ENCODE measurements around the gene DNAJA4. TPM values are rescaled to one million over a fixed set of nuclear protein-coding genes. Genes with fewer than 3 reads are reported as not detected.

The DNAJA4 gene
- total and polyA plus RNA-seq, 5 donors from 2014 or later: 9.5 to 33.2 (median 9.9) TPM

DNA sequence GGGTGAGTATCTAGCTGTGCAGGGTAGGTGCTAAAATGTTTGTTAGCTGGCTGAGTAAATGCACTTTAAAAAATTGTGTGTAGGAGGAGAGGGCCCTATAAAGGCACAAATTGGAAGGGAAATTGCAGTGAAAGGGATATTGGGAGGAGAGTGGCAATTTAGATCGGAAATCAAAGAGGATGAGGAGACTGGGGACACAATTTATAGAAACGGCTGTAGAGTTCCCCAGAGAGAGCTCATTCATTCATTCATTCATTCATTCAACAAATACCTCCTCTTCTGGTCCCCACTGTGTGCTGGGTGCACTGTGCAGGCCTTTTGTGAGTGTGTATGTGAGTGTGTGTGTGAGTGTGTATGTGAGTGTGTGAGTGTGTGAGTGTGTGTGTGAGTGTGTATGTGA is 2.4 kb downstream of the DNAJA4 start:
- H3K27me3 Mint-ChIP-seq: peaks cover 4% of the 10 kb centered on the region
- no peaks in the 10 kb centered on the region for H3K9me3 Mint-ChIP-seq
- peaks cover 11% of the 10 kb centered on the region for H3K36me3 ChIP-seq (ENCODE audit: control insufficient read depth, insufficient read depth, low read length)
- peaks cover 20% of the 10 kb centered on the region for H3K4me1 ChIP-seq (ENCODE audit: control insufficient read depth, insufficient read depth, low read length, poor library complexity, severe bottlenecking)
- peaks cover 15 to 55% (median 38%) of the 10 kb centered on the region in 4 donors for H3K4me1 Mint-ChIP-seq
- H3K9me3 ChIP-seq (ENCODE audit: control insufficient read depth in 2 of 2, low read length in 2 of 2): no peaks in the 10 kb centered on the region
- peak overlapping the region in 1 of 4 donors; percentile 97 for H3K4me3 Mint-ChIP-seq
- DNase-seq (no peak), ATAC-seq (ENCODE audit: low read depth in 2 of 2) (no peak)
- peak overlapping the region in 2 of 3 donors; percentile 93 for H3K27ac Mint-ChIP-seq
- H3K27me3 ChIP-seq (ENCODE audit: control insufficient read depth, insufficient read depth, low read length): no peaks in the 10 kb centered on the region
- peaks cover 6% of the 10 kb centered on the region for H3K36me3 Mint-ChIP-seq
- no peak overlapping the region for H3K4me3 ChIP-seq (ENCODE audit: low read depth, low read length)
- no peak overlapping the region for H3K27ac ChIP-seq (ENCODE audit: insufficient read depth, low read length, poor library complexity, severe bottlenecking)

DNA sequence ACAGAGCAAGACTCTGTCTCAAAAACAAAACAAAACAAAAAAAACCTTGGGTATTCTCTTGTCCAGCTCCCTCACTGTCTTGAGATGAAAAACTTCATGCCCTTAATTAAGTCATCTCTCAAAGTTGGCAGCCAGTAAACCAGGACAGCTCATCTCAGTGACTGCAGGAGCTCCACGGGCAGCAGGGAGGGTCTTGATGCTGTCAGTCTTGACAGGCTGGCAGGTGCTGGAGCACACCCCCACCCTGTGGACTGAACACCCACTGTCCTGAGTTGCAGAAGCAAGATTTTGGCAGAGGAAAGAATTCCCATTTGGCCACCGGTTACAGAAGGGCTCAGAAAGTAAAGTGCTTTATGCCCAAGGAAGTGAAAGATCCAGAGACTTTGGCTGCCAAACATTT is 8.0 kb downstream of the DNAJA4 start:
- Mint-ChIP-seq H3K4me1 (peaks cover 8 to 27% (median 18%) of the 10 kb centered on the region in 4 donors), H3K36me3 (peaks cover 16% of the 10 kb centered on the region), H3K9me3 (no peaks in the 10 kb centered on the region), H3K27me3 (no peaks in the 10 kb centered on the region), H3K27ac (no peak overlapping the region), H3K4me3 (peak overlapping the region in 1 of 4 donors; percentile 38)
- no peak for DNase-seq
- Histone ChIP-seq H3K36me3 (ENCODE audit: control insufficient read depth, insufficient read depth, low read length) (peaks cover 36% of the 10 kb centered on the region), H3K27me3 (ENCODE audit: control insufficient read depth, insufficient read depth, low read length) (no peaks in the 10 kb centered on the region), H3K4me1 (ENCODE audit: control insufficient read depth, insufficient read depth, low read length, poor library complexity, severe bottlenecking) (no peaks in the 10 kb centered on the region), H3K9me3 (ENCODE audit: control insufficient read depth in 2 of 2, low read length in 2 of 2) (no peaks in the 10 kb centered on the region), H3K27ac (ENCODE audit: insufficient read depth, low read length, poor library complexity, severe bottlenecking) (no peak overlapping the region), H3K4me3 (ENCODE audit: low read depth, low read length) (no peak overlapping the region)
- ATAC-seq (ENCODE audit: low read depth in 2 of 2): no peak

DNA sequence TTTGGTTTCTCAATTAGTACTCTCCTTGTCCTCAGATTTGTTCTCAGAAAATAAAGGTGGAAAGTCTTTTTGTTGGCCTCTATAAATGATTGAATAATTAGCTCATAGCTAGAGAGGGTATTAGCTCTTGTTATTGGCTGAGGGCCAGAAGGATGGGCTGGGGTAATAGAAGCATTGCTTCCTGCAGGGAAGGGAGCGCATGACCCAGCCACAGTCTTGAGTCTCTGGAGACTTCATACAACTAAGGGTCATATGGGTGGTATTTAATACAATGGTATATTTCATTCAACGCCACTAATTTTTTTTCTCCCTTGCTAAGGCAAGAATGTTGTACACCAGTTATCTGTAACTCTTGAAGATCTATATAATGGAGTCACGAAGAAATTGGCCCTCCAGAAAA is 8.4 kb downstream of the DNAJA4 start:
- Histone ChIP-seq H3K27ac (ENCODE audit: insufficient read depth, low read length, poor library complexity, severe bottlenecking) (no peak overlapping the region), H3K36me3 (ENCODE audit: control insufficient read depth, insufficient read depth, low read length) (peaks cover 39% of the 10 kb centered on the region), H3K27me3 (ENCODE audit: control insufficient read depth, insufficient read depth, low read length) (no peaks in the 10 kb centered on the region), H3K4me1 (ENCODE audit: control insufficient read depth, insufficient read depth, low read length, poor library complexity, severe bottlenecking) (no peaks in the 10 kb centered on the region), H3K4me3 (ENCODE audit: low read depth, low read length) (no peak overlapping the region), H3K9me3 (ENCODE audit: control insufficient read depth in 2 of 2, low read length in 2 of 2) (no peaks in the 10 kb centered on the region)
- Mint-ChIP-seq H3K27me3 (no peaks in the 10 kb centered on the region), H3K4me1 (peaks cover 8 to 23% (median 13%) of the 10 kb centered on the region in 4 donors), H3K4me3 (peak overlapping the region in 1 of 4 donors; percentile 38), H3K27ac (no peak overlapping the region), H3K36me3 (peaks cover 16% of the 10 kb centered on the region), H3K9me3 (no peaks in the 10 kb centered on the region)
- ATAC-seq (ENCODE audit: low read depth in 2 of 2): no peak
- DNase-seq: no peak

DNA sequence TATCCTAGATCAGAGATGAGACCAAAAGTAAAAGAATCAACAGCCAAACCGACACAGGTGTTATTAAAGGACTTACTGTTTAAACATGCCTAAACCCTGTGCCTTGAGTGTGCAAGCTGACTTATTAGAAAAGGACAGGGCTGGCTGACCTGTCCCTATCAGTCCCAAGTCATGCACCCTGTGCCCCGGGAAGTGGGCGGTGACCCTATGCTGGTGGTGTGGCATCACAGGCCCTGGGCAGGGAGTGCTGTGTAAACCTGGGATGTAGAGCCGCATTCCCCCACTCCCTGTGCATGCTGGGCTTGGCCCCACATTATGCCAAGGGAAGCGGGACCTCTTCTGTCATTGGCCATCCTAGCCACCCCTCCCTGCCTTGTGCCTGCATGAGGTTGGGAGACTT is 10.6 kb downstream of the DNAJA4 start:
- H3K9me3 Mint-ChIP-seq: no peaks in the 10 kb centered on the region
- Histone ChIP-seq H3K4me3 (ENCODE audit: low read depth, low read length) (no peak overlapping the region), H3K36me3 (ENCODE audit: control insufficient read depth, insufficient read depth, low read length) (peaks cover 44% of the 10 kb centered on the region)

DNA sequence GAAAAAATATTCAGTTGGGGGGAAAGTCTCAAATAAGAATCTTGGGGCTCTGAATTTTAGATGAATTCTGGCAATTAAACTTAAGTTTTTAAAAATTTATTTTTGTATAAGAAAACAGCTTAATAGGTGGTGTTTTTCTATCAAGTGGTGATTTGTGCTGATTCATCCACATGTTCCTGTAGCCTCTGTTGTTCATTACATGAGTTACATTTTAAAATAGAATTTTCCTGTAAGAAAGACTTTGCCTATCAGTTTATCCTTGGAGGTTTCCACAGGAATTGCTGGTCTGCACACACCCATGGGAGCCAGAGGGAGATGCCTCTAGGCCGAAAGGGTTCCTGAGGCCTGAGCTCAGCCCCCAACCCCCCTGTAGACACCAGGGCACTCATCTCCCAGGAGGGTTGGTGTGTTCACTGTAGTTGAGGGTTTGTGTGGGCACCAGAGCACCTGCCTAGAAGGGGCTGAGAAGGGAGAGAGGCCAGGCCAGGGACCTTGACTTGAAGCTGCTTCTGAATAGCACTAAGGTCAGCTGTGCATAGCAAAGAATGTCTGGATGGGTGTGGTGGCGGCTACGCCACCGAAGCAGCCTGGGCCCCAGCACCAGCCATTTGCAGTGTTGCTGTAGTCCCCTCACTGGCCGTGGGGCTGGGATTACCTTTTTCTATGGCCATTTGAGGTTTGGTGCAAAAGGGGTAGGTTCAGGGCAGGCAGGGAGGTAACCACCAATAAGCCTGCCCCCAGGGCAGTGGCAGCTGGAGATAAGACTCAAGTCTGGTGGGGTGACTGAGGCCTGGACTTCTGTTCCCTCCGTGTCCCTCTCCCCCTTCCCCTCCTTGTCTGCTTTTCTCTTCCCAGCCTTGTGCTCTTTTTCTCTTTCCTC is 11.9 kb downstream of the DNAJA4 start:
- no peak overlapping the region for H3K27ac ChIP-seq (ENCODE audit: insufficient read depth, low read length, poor library complexity, severe bottlenecking)
- Mint-ChIP-seq H3K4me3 (no peak overlapping the region), H3K36me3 (peaks cover 22% of the 10 kb centered on the region), H3K9me3 (no peaks in the 10 kb centered on the region), H3K27ac (peak overlapping the region in 1 of 3 donors; percentile 44), H3K27me3 (no peaks in the 10 kb centered on the region), H3K4me1 (peaks cover 0 to 8% (median 0%) of the 10 kb centered on the region in 4 donors)
- no peaks in the 10 kb centered on the region for H3K9me3 ChIP-seq (ENCODE audit: control insufficient read depth in 2 of 2, low read length in 2 of 2)
- H3K4me1 ChIP-seq (ENCODE audit: control insufficient read depth, insufficient read depth, low read length, poor library complexity, severe bottlenecking): no peaks in the 10 kb centered on the region
- no peak overlapping the region for H3K4me3 ChIP-seq (ENCODE audit: low read depth, low read length)
- no peak for DNase-seq
- ATAC-seq (ENCODE audit: low read depth in 2 of 2): no peak
- peaks cover 51% of the 10 kb centered on the region for H3K36me3 ChIP-seq (ENCODE audit: control insufficient read depth, insufficient read depth, low read length)
- no peaks in the 10 kb centered on the region for H3K27me3 ChIP-seq (ENCODE audit: control insufficient read depth, insufficient read depth, low read length)

More for the DNA sequence above, 10.6 kb downstream of the DNAJA4 start:
- H3K36me3 Mint-ChIP-seq: peaks cover 27% of the 10 kb centered on the region
- peak overlapping the region in 2 of 3 donors; percentile 35 to 50 for H3K27ac Mint-ChIP-seq
- H3K4me3 Mint-ChIP-seq: no peak overlapping the region
- Histone ChIP-seq H3K27me3 (ENCODE audit: control insufficient read depth, insufficient read depth, low read length) (no peaks in the 10 kb centered on the region), H3K9me3 (ENCODE audit: control insufficient read depth in 2 of 2, low read length in 2 of 2) (no peaks in the 10 kb centered on the region), H3K4me1 (ENCODE audit: control insufficient read depth, insufficient read depth, low read length, poor library complexity, severe bottlenecking) (no peaks in the 10 kb centered on the region), H3K27ac (ENCODE audit: insufficient read depth, low read length, poor library complexity, severe bottlenecking) (no peak overlapping the region)
- no peaks in the 10 kb centered on the region for H3K27me3 Mint-ChIP-seq
- DNase-seq: no peak
- ATAC-seq (ENCODE audit: low read depth in 2 of 2): no peak
- H3K4me1 Mint-ChIP-seq: peaks cover 0 to 8% (median 4%) of the 10 kb centered on the region in 4 donors

DNA sequence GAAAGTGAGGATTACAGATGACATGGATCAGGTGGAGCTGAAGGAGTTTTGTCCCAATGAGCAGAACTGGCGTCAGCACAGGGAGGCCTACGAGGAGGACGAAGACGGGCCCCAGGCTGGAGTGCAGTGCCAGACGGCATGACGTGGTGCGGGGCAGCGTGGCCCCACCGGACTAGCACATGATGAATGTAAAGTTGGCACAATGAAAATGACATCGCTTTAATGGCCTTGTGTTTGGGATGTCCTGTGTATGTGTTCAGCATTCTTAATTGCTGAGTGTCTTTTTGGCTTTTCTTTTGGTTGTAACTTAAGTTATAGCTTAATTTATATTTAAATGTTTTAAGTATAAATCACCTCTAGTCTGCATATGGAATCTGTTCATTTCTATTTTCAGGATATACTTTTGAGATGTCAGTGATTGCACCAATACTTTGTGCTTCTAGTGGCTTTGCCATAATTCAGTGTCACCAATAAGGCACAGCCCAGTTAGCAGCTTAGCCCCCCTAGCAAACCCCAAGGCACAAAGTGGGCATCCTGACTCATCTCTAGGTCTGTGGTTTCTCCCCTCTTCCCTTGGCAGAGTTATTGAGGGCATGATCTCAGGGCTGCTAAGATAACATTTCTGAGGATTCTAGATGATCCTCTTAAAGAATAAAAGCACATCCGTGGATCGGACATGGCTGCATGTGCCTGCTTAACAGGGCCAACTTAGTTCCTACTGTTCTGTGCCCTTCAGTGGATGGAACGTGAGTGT is 16.1 kb downstream of the DNAJA4 start:
- ATAC-seq (ENCODE audit: low read depth in 2 of 2): no peak
- peaks cover 73% of the 10 kb centered on the region for H3K36me3 ChIP-seq (ENCODE audit: control insufficient read depth, insufficient read depth, low read length)
- H3K4me1 Mint-ChIP-seq: no peaks in the 10 kb centered on the region

DNA sequence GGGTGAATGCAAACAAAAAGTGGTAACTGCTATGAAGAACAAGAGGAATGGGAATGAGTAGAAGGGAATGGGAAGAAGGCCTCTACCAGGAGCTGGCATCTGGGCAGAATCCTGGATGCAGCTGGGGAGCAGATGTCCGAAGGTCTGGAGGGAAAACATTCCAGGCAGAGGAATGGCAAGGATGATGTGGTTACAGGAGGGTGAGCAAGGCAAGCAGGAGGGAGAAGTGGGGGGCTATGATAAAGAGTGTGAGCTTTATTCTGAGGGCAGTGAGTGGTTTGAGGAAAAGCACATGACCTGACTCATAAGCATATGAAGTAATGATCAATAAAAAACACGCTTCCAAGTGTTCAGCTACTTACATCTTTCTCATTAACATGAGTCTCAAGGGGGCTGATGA is 18.0 kb downstream of the DNAJA4 start:
- Mint-ChIP-seq H3K9me3 (no peaks in the 10 kb centered on the region), H3K4me1 (peaks cover 0 to 5% (median 0%) of the 10 kb centered on the region in 4 donors), H3K36me3 (peaks cover 42% of the 10 kb centered on the region), H3K4me3 (no peak overlapping the region), H3K27ac (peak overlapping the region in 2 of 3 donors; percentile 69 to 70), H3K27me3 (no peaks in the 10 kb centered on the region)
- peaks cover 78% of the 10 kb centered on the region for H3K36me3 ChIP-seq (ENCODE audit: control insufficient read depth, insufficient read depth, low read length)
- H3K27ac ChIP-seq (ENCODE audit: insufficient read depth, low read length, poor library complexity, severe bottlenecking): no peak overlapping the region
- ATAC-seq (ENCODE audit: low read depth in 2 of 2) (no peak), DNase-seq (no peak)
- no peaks in the 10 kb centered on the region for H3K27me3 ChIP-seq (ENCODE audit: control insufficient read depth, insufficient read depth, low read length)
- H3K4me1 ChIP-seq (ENCODE audit: control insufficient read depth, insufficient read depth, low read length, poor library complexity, severe bottlenecking): no peaks in the 10 kb centered on the region
- no peaks in the 10 kb centered on the region for H3K9me3 ChIP-seq (ENCODE audit: control insufficient read depth in 2 of 2, low read length in 2 of 2)
- H3K4me3 ChIP-seq (ENCODE audit: low read depth, low read length): no peak overlapping the region

More for the DNA sequence above, 16.1 kb downstream of the DNAJA4 start:
- no peaks in the 10 kb centered on the region for H3K9me3 Mint-ChIP-seq
- no peak overlapping the region for H3K4me3 ChIP-seq (ENCODE audit: low read depth, low read length)
- no peaks in the 10 kb centered on the region for H3K9me3 ChIP-seq (ENCODE audit: control insufficient read depth in 2 of 2, low read length in 2 of 2)
- H3K27ac ChIP-seq (ENCODE audit: insufficient read depth, low read length, poor library complexity, severe bottlenecking): no peak overlapping the region
- peaks cover 25% of the 10 kb centered on the region for H3K36me3 Mint-ChIP-seq
- H3K27ac Mint-ChIP-seq: no peak overlapping the region
- no peaks in the 10 kb centered on the region for H3K4me1 ChIP-seq (ENCODE audit: control insufficient read depth, insufficient read depth, low read length, poor library complexity, severe bottlenecking)
- no peak overlapping the region for H3K4me3 Mint-ChIP-seq
- no peak for DNase-seq
- H3K27me3 Mint-ChIP-seq: no peaks in the 10 kb centered on the region
- no peaks in the 10 kb centered on the region for H3K27me3 ChIP-seq (ENCODE audit: control insufficient read depth, insufficient read depth, low read length)

Measured in CD4-positive, CD25-positive, alpha-beta regulatory T cell (primary cell).